Right cardiac atrium (tissue), 5 donors: ENCODE results near the gene LAMA1. TPM values are rescaled to one million over a fixed set of nuclear protein-coding genes. Genes with fewer than 3 reads are reported as not detected.
"Not testable (repeated sequence)": the region's sequence is repeated elsewhere in the genome, so short reads cannot be mapped to it uniquely, and the experiment has no call there.

Experiments
- ATAC-seq, 2 donors: fragments of 200-7000 bp; cut with Tn5 transposase; one replicate each; pipeline versions ENCODE4 v1.8.0 to v1.9.1; 2020; ENCODE audit warnings: moderate library complexity in 2 of 2, mild to moderate bottlenecking in 1 of 2
- DNase-seq, 3 donors: peaks; one replicate each; pipeline ENCODE4 v3.0.0-alpha.2; 2020
- H3K27ac ChIP-seq: one replicate; pipeline ENCODE4 v1.5.1; 2013; ENCODE audit warnings: mild to moderate bottlenecking, low read length, control low read depth, moderate library complexity
- H3K27me3 ChIP-seq: one replicate; pipeline ENCODE4 v1.6.1; 2013; ENCODE audit not compliant: control insufficient read depth, insufficient read depth
- H3K4me1 ChIP-seq: one replicate; pipeline ENCODE4 v1.6.1; 2013; ENCODE audit warnings: low read length; ENCODE audit not compliant: control insufficient read depth, insufficient read depth
- H3K4me3 ChIP-seq: one replicate; pipeline ENCODE4 v1.5.1; 2013; ENCODE audit warnings: low read length, control low read depth
- H3K9me3 ChIP-seq: one replicate; pipeline ENCODE4 v1.6.1; 2013; ENCODE audit warnings: low read length; ENCODE audit not compliant: control insufficient read depth
- WGBS: extraction: QIAGEN DNeasy Blood & Tissue Kit; methylation state at CpG from one replicate; pipeline ENCODE4 v1.1.7; 2013; 5-methylcytosine and 5-hydroxymethylcytosine counted together
- intact Hi-C, 4 donors: fragments of 100-400 bp; cut with DNase I; formaldehyde crosslinking; loops; one replicate each; pipeline versions ENCODE4 v1.11.0 to v1.14.0; 2022 to 2023
- long read RNA-seq, 4 donors: library from polyadenylated mRNA; unstranded; transcript quantifications; one replicate each; pipeline ENCODE4 v2.0.0, GENCODE V29; 2020 to 2021
- polyA plus RNA-seq: library from polyadenylated mRNA; stranded (reverse); fragments of 200-250 nt; gene quantifications from one replicate; pipeline ENCODE4 v1.2.3, GENCODE V29; 2013
- total RNA-seq, 4 donors: library from RNA; stranded (reverse); fragmentation: NEBNext Ultra II Directional; extraction: Animal tissue kit (Norgen Biotek cat#: 25700); gene quantifications; one replicate each; pipeline ENCODE4 v1.2.1, GENCODE V29; 2021
- donor health status: healthy with polysubstance abuse.
- donor health status: DM: no; HTN: yes; CAD: no.
- donor health status: DM: no; HTN: no; CAD: no.
- donor health status: DM: no; HTN: yes; CAD: no; lungs with severe emphysema.
- donor health status: DM: yes; HTN: yes; CAD: no.

Gene LAMA1
- total RNA-seq (under 1 TPM in 2 of 4 donors, not detected in 2; 0.06 to 0.81 TPM), polyA plus RNA-seq (0.02 TPM)
- long read RNA-seq, donor 1 = 0 reads
- long read RNA-seq, donor 2 = 0 reads
- long read RNA-seq, donor 3 = 0 reads
- long read RNA-seq, donor 4 = 0 reads

- peak within 1 kb of the TSS; percentile 62 for H3K4me3 ChIP-seq
- no peaks in the 10 kb centered on the region for H3K27me3 ChIP-seq
- H3K9me3 ChIP-seq = no peaks in the 10 kb centered on the region
- intact Hi-C loops = no loop called here
- no peak within 1 kb of the TSS for H3K27ac ChIP-seq
- ATAC-seq = peak; percentile 63 to 70
- WGBS = 3% methylated on average over 95 of the region's 95 CpGs
- peak; percentile 11 to 55 (median 49) for DNase-seq
- H3K4me1 ChIP-seq = no peaks in the 10 kb centered on the region
Observed at GRCh38 chr18:7117390-7118355, at the start of gene LAMA1. Gene LAMA1, minus strand, starts transcription at chr18:7117797. Its CDS starts 77 bp downstream, at chr18:7117720.

GRCh38 chr18:7165846-7166393, 48.3 kb upstream of the LAMA1 start:
- intact Hi-C loops = no loop called here
- 81% methylated on average over 11 of the region's 11 CpGs for WGBS
- Histone ChIP-seq H3K4me3 (no peak overlapping the region), H3K27ac (no peak overlapping the region), H3K9me3 (no peaks in the 10 kb centered on the region), H3K4me1 (no peaks in the 10 kb centered on the region), H3K27me3 (no peaks in the 10 kb centered on the region)
- DNase-seq = no peak
- no peak for ATAC-seq

- Histone ChIP-seq H3K9me3 (no peaks in the 10 kb centered on the region), H3K27me3 (no peaks in the 10 kb centered on the region), H3K4me3 (no peak overlapping the region), H3K4me1 (no peaks in the 10 kb centered on the region), H3K27ac (no peak overlapping the region)
- intact Hi-C loops = no loop called here
- 40% methylated on average over 8 of the region's 8 CpGs for WGBS
- no peak for DNase-seq
- no peak for ATAC-seq
Observed at GRCh38 chr18:7164323-7165004, 46.9 kb upstream of the LAMA1 start.

- Histone ChIP-seq H3K4me1 (no peaks in the 10 kb centered on the region), H3K4me3 (no peak overlapping the region), H3K27ac (no peak overlapping the region), H3K27me3 (no peaks in the 10 kb centered on the region), H3K9me3 (no peaks in the 10 kb centered on the region)
- 64% methylated on average over 10 of the region's 10 CpGs for WGBS
- intact Hi-C loops = no loop called here
- DNase-seq (no peak), ATAC-seq (no peak)
Observed at GRCh38 chr18:7158216-7158615, 40.6 kb upstream of the LAMA1 start.

GRCh38 chr18:7157760-7158159, 40.2 kb upstream of the LAMA1 start:
- ATAC-seq (no peak), DNase-seq (no peak)
- no peaks in the 10 kb centered on the region for H3K9me3 ChIP-seq
- WGBS = 50% methylated on average over 3 of the region's 3 CpGs
- intact Hi-C loops = no loop called here
- H3K4me3 ChIP-seq = no peak overlapping the region
- no peaks in the 10 kb centered on the region for H3K4me1 ChIP-seq
- H3K27me3 ChIP-seq = no peaks in the 10 kb centered on the region
- no peak overlapping the region for H3K27ac ChIP-seq

- no peak for ATAC-seq
- DNase-seq = no peak
- WGBS = 87% methylated on average over 8 of the region's 8 CpGs
- Histone ChIP-seq H3K27ac (no peak overlapping the region), H3K4me1 (no peaks in the 10 kb centered on the region), H3K9me3 (no peaks in the 10 kb centered on the region), H3K4me3 (no peak overlapping the region), H3K27me3 (no peaks in the 10 kb centered on the region)
- intact Hi-C loops = no loop called here
Observed at GRCh38 chr18:7155887-7156286, 38.3 kb upstream of the LAMA1 start.

- intact Hi-C loops = no loop called here
- Histone ChIP-seq H3K4me3 (no peak overlapping the region), H3K27ac (no peak overlapping the region), H3K4me1 (no peaks in the 10 kb centered on the region), H3K9me3 (no peaks in the 10 kb centered on the region), H3K27me3 (no peaks in the 10 kb centered on the region)
- ATAC-seq (no peak), DNase-seq (no peak)
- 93% methylated on average over 5 of the region's 5 CpGs for WGBS
Observed at GRCh38 chr18:7155092-7155491, 37.5 kb upstream of the LAMA1 start.

- WGBS = 80% methylated on average over 1 of the region's 1 CpG
- no peak for DNase-seq
- intact Hi-C loops = no loop called here
- Histone ChIP-seq H3K27me3 (no peaks in the 10 kb centered on the region), H3K27ac (no peak overlapping the region), H3K9me3 (no peaks in the 10 kb centered on the region), H3K4me3 (no peak overlapping the region), H3K4me1 (no peaks in the 10 kb centered on the region)
- no peak for ATAC-seq
Observed at GRCh38 chr18:7152440-7152839, 34.8 kb upstream of the LAMA1 start.

- ATAC-seq = no peak
- WGBS = 40% methylated on average over 7 of the region's 7 CpGs
- no peaks in the 10 kb centered on the region for H3K27me3 ChIP-seq
- DNase-seq = no peak
- intact Hi-C loops = no loop called here
- H3K4me1 ChIP-seq = no peaks in the 10 kb centered on the region
- no peak overlapping the region for H3K4me3 ChIP-seq
- H3K9me3 ChIP-seq = no peaks in the 10 kb centered on the region
- H3K27ac ChIP-seq = no peak overlapping the region
Observed at GRCh38 chr18:7147399-7147798, 29.8 kb upstream of the LAMA1 start.

GRCh38 chr18:7146067-7146466, 28.5 kb upstream of the LAMA1 start:
- Histone ChIP-seq H3K4me1 (no peaks in the 10 kb centered on the region), H3K27me3 (no peaks in the 10 kb centered on the region), H3K27ac (no peak overlapping the region), H3K4me3 (no peak overlapping the region), H3K9me3 (no peaks in the 10 kb centered on the region)
- no peak for DNase-seq
- intact Hi-C loops = no loop called here
- no peak for ATAC-seq
- WGBS = 92% methylated on average over 1 of the region's 1 CpG

GRCh38 chr18:7144921-7145320, 27.3 kb upstream of the LAMA1 start:
- intact Hi-C loops, H3K27me3 ChIP-seq, ATAC-seq, H3K27ac ChIP-seq, H3K4me1 ChIP-seq, H3K9me3 ChIP-seq, H3K4me3 ChIP-seq, DNase-seq: not testable (repeated sequence)
- WGBS = 94% methylated on average over 12 of the region's 12 CpGs
